OCI-LY1 (cell line): ENCODE data around the gene MRO.
"Not testable (repeated sequence)": the region's sequence is repeated elsewhere in the genome, so short reads cannot be mapped to it uniquely, and the experiment has no call there.

Experiments used
- H2AFZ ChIP-seq: fragments of 200-600 bp; sonication (generic), shearing (Covaris generic); 2 replicates; pipeline ENCODE4 v1.6.0; 2014; ENCODE audit warnings: antibody characterized with exemption, mild to moderate bottlenecking, low read length
- H3F3A ChIP-seq: fragments of 200-600 bp; sonication (generic), shearing (Covaris generic); 2 replicates; pipeline ENCODE4 v1.6.0; 2014; ENCODE audit warnings: mild to moderate bottlenecking, antibody characterized with exemption, low read length, moderate library complexity; ENCODE audit not compliant: insufficient read depth
- H3K27ac ChIP-seq: fragments of 200-600 bp; sonication (generic); 2 replicates; pipeline ENCODE4 v1.5.1; 2014; ENCODE audit warnings: low read length, mixed run types, mild to moderate bottlenecking, low read depth; ENCODE audit not compliant: poor library complexity, severe bottlenecking
- H3K27me3 ChIP-seq: fragments of 200-600 bp; sonication (generic); 2 replicates; pipeline ENCODE4 v1.6.0; 2014; ENCODE audit warnings: antibody characterized with exemption, mild to moderate bottlenecking, low read length, moderate library complexity; ENCODE audit not compliant: insufficient read depth
- H3K36me3 ChIP-seq: fragments of 200-600 bp; sonication (generic); 2 replicates; pipeline ENCODE4 v1.6.1; 2014; ENCODE audit warnings: mild to moderate bottlenecking, antibody characterized with exemption, low read length, moderate library complexity, mixed read lengths; ENCODE audit not compliant: insufficient read depth
- H3K4me1 ChIP-seq: fragments of 200-600 bp; sonication (generic); 2 replicates; pipeline ENCODE4 v1.5.1; 2014; ENCODE audit warnings: mild to moderate bottlenecking, low read length, moderate library complexity; ENCODE audit not compliant: insufficient read depth, severe bottlenecking
- H3K4me2 ChIP-seq: fragments of 200-600 bp; sonication (generic), shearing (Covaris generic); 2 replicates; pipeline ENCODE4 v1.6.1; 2014; ENCODE audit warnings: low read length
- H3K4me3 ChIP-seq: fragments of 200-600 bp; sonication (generic); 2 replicates; pipeline ENCODE4 v1.5.1; 2014; ENCODE audit warnings: low read length, low read depth, mild to moderate bottlenecking, mixed read lengths; ENCODE audit not compliant: poor library complexity, severe bottlenecking
- H3K79me2 ChIP-seq: fragments of 200-600 bp; shearing (Covaris generic); 2 replicates; pipeline ENCODE4 v1.6.1; 2016; ENCODE audit warnings: mixed run types, low read length, mixed read lengths; ENCODE audit not compliant: insufficient read depth
- H3K9ac ChIP-seq: fragments of 200-600 bp; sonication (generic), shearing (Covaris generic); 2 replicates; pipeline ENCODE4 v1.6.1; 2014; ENCODE audit warnings: mild to moderate bottlenecking, low read length, mixed read lengths
- H3K9me2 ChIP-seq: fragments of 200-600 bp; sonication (generic), shearing (Covaris generic); 2 replicates; pipeline ENCODE4 v1.6.1; 2014; ENCODE audit warnings: low read depth, mild to moderate bottlenecking, low read length, mixed read lengths
- H3K9me3 ChIP-seq: fragments of 200-600 bp; shearing (Covaris generic); 2 replicates; pipeline ENCODE4 v1.6.1; 2014; ENCODE audit warnings: low read length, mixed read lengths
- H4K20me1 ChIP-seq: fragments of 200-600 bp; sonication (generic), shearing (Covaris generic); 2 replicates; pipeline ENCODE4 v1.6.0; 2016; ENCODE audit warnings: mild to moderate bottlenecking, low read length; ENCODE audit not compliant: insufficient read depth
- CTCF ChIP-seq: fragments of 200-600 bp; sonication (generic), shearing (Covaris generic); IDR thresholded peaks from 2 replicates; pipeline ENCODE4 v1.5.1; 2017; ENCODE audit warnings: mild to moderate bottlenecking, antibody characterized with exemption, low read length, moderate library complexity, mixed read lengths
- EZH2 ChIP-seq: fragments of 200-600 bp; sonication (generic), shearing (Covaris generic); IDR thresholded peaks from 2 replicates; pipeline ENCODE4 v1.8.0; 2017; ENCODE audit warnings: borderline replicate concordance, mixed run types, mild to moderate bottlenecking, antibody characterized with exemption, low read length, moderate library complexity, mixed read lengths

MRO gene

GRCh38 chr18:50859793-50860555 lies 40.2 kb upstream of the MRO start:
- Histone ChIP-seq H3K4me2 (no peak overlapping the region), H3K27ac (no peak overlapping the region)
- TF ChIP-seq EZH2, result no peak
- TF ChIP-seq CTCF, result no peak

GRCh38 chr18:50857694-50858093 lies 37.9 kb upstream of the MRO start:
- Histone ChIP-seq H3K4me2 (no peak overlapping the region), H3K27ac (no peak overlapping the region), H4K20me1 (no peaks in the 10 kb centered on the region)

More at GRCh38 chr18:50859793-50860555, 40.2 kb upstream of the MRO start:
- Histone ChIP-seq H3K4me1 (peaks cover 7% of the 10 kb centered on the region), H3K79me2 (no peaks in the 10 kb centered on the region), H4K20me1 (no peaks in the 10 kb centered on the region), H3K9ac (no peak overlapping the region), H3K9me3 (no peaks in the 10 kb centered on the region), H2AFZ (no peak overlapping the region), H3K9me2 (no peaks in the 10 kb centered on the region), H3F3A (no peaks in the 10 kb centered on the region), H3K36me3 (no peaks in the 10 kb centered on the region), H3K27me3 (no peaks in the 10 kb centered on the region), H3K4me3 (no peak overlapping the region)

GRCh38 chr18:50857166-50857565 lies 37.4 kb upstream of the MRO start:
- H3K9me3 ChIP-seq, H3K79me2 ChIP-seq, H3K9me2 ChIP-seq, H4K20me1 ChIP-seq, H3K9ac ChIP-seq, H3K27ac ChIP-seq, H3K4me1 ChIP-seq, H3K4me3 ChIP-seq, H2AFZ ChIP-seq, H3F3A ChIP-seq, H3K27me3 ChIP-seq, H3K4me2 ChIP-seq, H3K36me3 ChIP-seq: not testable (repeated sequence)

More at GRCh38 chr18:50857694-50858093, 37.9 kb upstream of the MRO start:
- H3K9me2 ChIP-seq, result no peaks in the 10 kb centered on the region
- peaks cover 5% of the 10 kb centered on the region for H3K4me1 ChIP-seq
- peaks cover 10% of the 10 kb centered on the region for H3K9me3 ChIP-seq
- peaks cover 7% of the 10 kb centered on the region; the same call in 1 of the 2 replicates for H3K27me3 ChIP-seq
- H3K9ac ChIP-seq, result no peak overlapping the region
- H3K36me3 ChIP-seq, result no peaks in the 10 kb centered on the region; the same call in 1 of the 2 replicates
- no peak overlapping the region for H2AFZ ChIP-seq
- no peak overlapping the region for H3K4me3 ChIP-seq
- no peaks in the 10 kb centered on the region for H3K79me2 ChIP-seq
- no peaks in the 10 kb centered on the region for H3F3A ChIP-seq
- TF ChIP-seq CTCF (no peak), EZH2 (no peak)
